ENCODE data around the gene APH1B.

DNA sequence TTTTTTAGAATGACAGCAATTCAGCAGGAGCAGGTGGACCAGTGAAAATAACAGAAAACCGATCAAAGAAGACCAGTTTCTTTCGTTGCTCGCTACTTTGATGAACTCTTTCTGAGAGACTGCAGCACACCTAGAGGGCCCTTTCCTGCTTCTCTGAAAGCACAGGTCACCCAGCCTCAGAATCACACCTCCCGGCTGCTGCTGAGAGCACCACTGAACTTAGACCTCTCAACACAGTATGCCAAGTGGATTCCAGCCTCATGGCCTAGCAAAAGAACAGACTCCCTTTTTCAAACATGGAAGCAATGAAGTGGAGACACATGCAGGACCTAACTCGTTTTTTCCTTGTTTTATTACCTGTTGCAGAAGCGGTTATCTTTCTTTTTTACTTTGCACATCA is 13.9 kb upstream of the APH1B start:
- TF ChIP-seq SPI1 (IDR thresholded peaks at IDR 0.05; ENCODE audit: low read depth, low read length) (no peak), POLR2A (IDR thresholded peaks at IDR 0.05; ENCODE audit: low read depth, low read length) (no peak), POLR2AphosphoS5 (IDR thresholded peaks at IDR 0.05; ENCODE audit: low read depth, low read length) (no peak), TAF1 (IDR thresholded peaks at IDR 0.05; ENCODE audit: low read depth, low read length) (no peak)

All from GM12891 (cell line).